DOHH2 (cell line): ENCODE results near the gene ZSWIM6.

Experiments used
- H3F3A ChIP-seq: fragments of 200-600 bp; sonication (generic), shearing (Covaris generic); 2 replicates; pipeline ENCODE4 v1.6.0; 2016; ENCODE audit warnings: antibody characterized with exemption, mild to moderate bottlenecking; ENCODE audit not compliant: control insufficient read depth, insufficient read depth
- H3K27ac ChIP-seq: fragments of 200-600 bp; sonication (generic); 2 replicates; pipeline ENCODE4 v1.5.1; 2014; ENCODE audit warnings: low read depth, mild to moderate bottlenecking, low read length, moderate library complexity
- H3K27me3 ChIP-seq: fragments of 200-600 bp; sonication (generic); 2 replicates; pipeline ENCODE4 v1.6.1; 2014; ENCODE audit warnings: mild to moderate bottlenecking, low read length, mixed read lengths; ENCODE audit not compliant: control insufficient read depth
- H3K36me3 ChIP-seq: fragments of 200-600 bp; sonication (generic); 2 replicates; pipeline ENCODE4 v1.6.1; 2014; ENCODE audit warnings: mild to moderate bottlenecking, low read length, moderate library complexity, mixed read lengths; ENCODE audit not compliant: control insufficient read depth
- H3K4me1 ChIP-seq: fragments of 200-600 bp; sonication (generic); 2 replicates; pipeline ENCODE4 v1.6.1; 2014; ENCODE audit warnings: mild to moderate bottlenecking, low read length, mixed read lengths; ENCODE audit not compliant: control insufficient read depth
- H3K4me2 ChIP-seq: fragments of 200-600 bp; sonication (generic); 2 replicates; pipeline ENCODE4 v1.6.0; 2014; ENCODE audit warnings: mild to moderate bottlenecking, low read length, moderate library complexity
- H3K4me3 ChIP-seq: fragments of 200-600 bp; sonication (generic); 2 replicates; pipeline ENCODE4 v1.5.1; 2014; ENCODE audit warnings: mild to moderate bottlenecking, low read length, mixed read lengths
- H3K79me2 ChIP-seq: fragments of 200-600 bp; sonication (generic); 2 replicates; pipeline ENCODE4 v1.6.1; 2014; ENCODE audit warnings: mild to moderate bottlenecking, low read length, mixed read lengths; ENCODE audit not compliant: control insufficient read depth
- H3K9me2 ChIP-seq: fragments of 200-600 bp; sonication (generic); replicated peaks from 2 replicates; pipeline ENCODE4 v1.6.1; 2014; ENCODE audit warnings: mild to moderate bottlenecking, low read length, mixed read lengths; ENCODE audit not compliant: control insufficient read depth
- H3K9me3 ChIP-seq: fragments of 200-600 bp; sonication (generic); 2 replicates; pipeline ENCODE4 v1.6.1; 2014; ENCODE audit warnings: antibody characterized with exemption, low read length, mixed read lengths; ENCODE audit not compliant: control insufficient read depth, insufficient read depth
- H4K20me1 ChIP-seq: fragments of 200-600 bp; sonication (generic); 2 replicates; pipeline ENCODE4 v1.6.0; 2014; ENCODE audit warnings: low read depth, mild to moderate bottlenecking, antibody characterized with exemption, low read length, moderate library complexity; ENCODE audit not compliant: control insufficient read depth, insufficient read depth
- EZH2phosphoT487 ChIP-seq: fragments of 200-600 bp; sonication (generic); IDR thresholded peaks from 2 replicates; pipeline ENCODE4 v1.6.1; 2017; ENCODE audit warnings: borderline replicate concordance, mild to moderate bottlenecking, antibody characterized with exemption, low read length, moderate library complexity, mixed read lengths
- TF ChIP-seq, protein P1 (sequence below): fragments of 200-600 bp; sonication (generic); IDR thresholded peaks from one replicate; pipeline ENCODE4 v1.5.1; 2014; ENCODE audit warnings: antibody characterized with exemption, mild to moderate bottlenecking, low read depth, low read length; ENCODE audit not compliant: poor library complexity, severe bottlenecking

ZSWIM6 gene

GRCh38 chr5:61559146-61559545 is 227.1 kb downstream of the ZSWIM6 start:
- H3F3A ChIP-seq: no peaks in the 10 kb centered on the region
- TF ChIP-seq EZH2phosphoT487: no peak
- TF ChIP-seq, protein P1, sequence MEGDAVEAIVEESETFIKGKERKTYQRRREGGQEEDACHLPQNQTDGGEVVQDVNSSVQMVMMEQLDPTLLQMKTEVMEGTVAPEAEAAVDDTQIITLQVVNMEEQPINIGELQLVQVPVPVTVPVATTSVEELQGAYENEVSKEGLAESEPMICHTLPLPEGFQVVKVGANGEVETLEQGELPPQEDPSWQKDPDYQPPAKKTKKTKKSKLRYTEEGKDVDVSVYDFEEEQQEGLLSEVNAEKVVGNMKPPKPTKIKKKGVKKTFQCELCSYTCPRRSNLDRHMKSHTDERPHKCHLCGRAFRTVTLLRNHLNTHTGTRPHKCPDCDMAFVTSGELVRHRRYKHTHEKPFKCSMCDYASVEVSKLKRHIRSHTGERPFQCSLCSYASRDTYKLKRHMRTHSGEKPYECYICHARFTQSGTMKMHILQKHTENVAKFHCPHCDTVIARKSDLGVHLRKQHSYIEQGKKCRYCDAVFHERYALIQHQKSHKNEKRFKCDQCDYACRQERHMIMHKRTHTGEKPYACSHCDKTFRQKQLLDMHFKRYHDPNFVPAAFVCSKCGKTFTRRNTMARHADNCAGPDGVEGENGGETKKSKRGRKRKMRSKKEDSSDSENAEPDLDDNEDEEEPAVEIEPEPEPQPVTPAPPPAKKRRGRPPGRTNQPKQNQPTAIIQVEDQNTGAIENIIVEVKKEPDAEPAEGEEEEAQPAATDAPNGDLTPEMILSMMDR: no peak

DNA sequence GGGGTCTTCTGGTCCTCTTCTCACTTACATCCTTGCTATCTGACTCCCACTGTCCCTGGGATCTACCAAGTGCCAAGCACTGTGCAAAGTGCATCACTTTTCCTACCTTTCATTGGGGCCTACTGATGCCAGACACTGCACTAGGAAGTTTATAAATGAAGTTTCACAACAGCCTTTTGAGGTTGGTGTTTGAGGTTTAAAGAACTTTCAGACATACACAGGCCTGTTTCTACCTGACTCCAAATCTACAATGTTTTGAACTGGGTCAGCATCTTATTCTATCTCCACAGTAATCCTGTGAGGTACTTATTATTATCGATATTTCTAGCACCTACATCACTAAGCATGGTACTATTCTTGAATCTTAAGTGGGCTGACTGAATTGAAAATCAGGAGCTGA is 227.7 kb downstream of the ZSWIM6 start:
- Histone ChIP-seq H3F3A (no peaks in the 10 kb centered on the region), H3K4me1 (no peaks in the 10 kb centered on the region), H4K20me1 (no peaks in the 10 kb centered on the region), H3K9me2 (no peaks in the 10 kb centered on the region), H3K9me3 (no peaks in the 10 kb centered on the region), H3K27me3 (no peaks in the 10 kb centered on the region), H3K4me2 (no peak overlapping the region), H3K36me3 (no peaks in the 10 kb centered on the region), H3K79me2 (no peaks in the 10 kb centered on the region), H3K4me3 (no peak overlapping the region), H3K27ac (no peak overlapping the region)
- TF ChIP-seq EZH2phosphoT487: no peak
- TF ChIP-seq, protein P1: no peak

More at GRCh38 chr5:61559146-61559545, 227.1 kb downstream of the ZSWIM6 start:
- Histone ChIP-seq H3K4me3 (no peak overlapping the region), H3K4me1 (no peaks in the 10 kb centered on the region), H4K20me1 (no peaks in the 10 kb centered on the region), H3K27me3 (no peaks in the 10 kb centered on the region), H3K9me3 (no peaks in the 10 kb centered on the region), H3K27ac (no peak overlapping the region), H3K79me2 (no peaks in the 10 kb centered on the region), H3K4me2 (no peak overlapping the region), H3K36me3 (no peaks in the 10 kb centered on the region), H3K9me2 (no peaks in the 10 kb centered on the region)

DNA sequence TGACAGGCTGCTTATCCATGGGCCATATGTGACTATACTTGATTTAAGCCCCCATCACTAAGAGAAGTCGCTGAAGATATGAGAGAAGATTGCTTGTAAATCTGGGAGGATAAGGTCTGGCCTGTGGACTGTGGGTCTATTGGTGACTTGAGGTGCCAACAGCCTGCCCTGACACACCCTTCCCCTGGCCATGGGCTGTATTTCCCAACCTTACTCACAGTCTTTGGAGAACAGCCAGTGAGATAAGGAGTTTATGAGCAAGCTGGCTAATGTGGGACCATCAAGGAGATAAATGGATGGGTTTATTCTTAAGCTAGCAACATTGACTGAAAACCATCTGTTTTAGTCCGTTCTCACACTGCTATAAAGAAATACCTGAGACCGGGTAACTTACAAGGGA is 231.3 kb downstream of the ZSWIM6 start:
- Histone ChIP-seq H3F3A (no peaks in the 10 kb centered on the region), H3K9me2 (no peaks in the 10 kb centered on the region), H3K27ac (no peak overlapping the region), H3K36me3 (no peaks in the 10 kb centered on the region), H3K9me3 (no peaks in the 10 kb centered on the region), H4K20me1 (no peaks in the 10 kb centered on the region), H3K4me1 (no peaks in the 10 kb centered on the region), H3K4me3 (no peak overlapping the region), H3K27me3 (no peaks in the 10 kb centered on the region), H3K79me2 (no peaks in the 10 kb centered on the region), H3K4me2 (no peak overlapping the region)
- TF ChIP-seq EZH2phosphoT487: no peak
- TF ChIP-seq, protein P1: no peak

DNA sequence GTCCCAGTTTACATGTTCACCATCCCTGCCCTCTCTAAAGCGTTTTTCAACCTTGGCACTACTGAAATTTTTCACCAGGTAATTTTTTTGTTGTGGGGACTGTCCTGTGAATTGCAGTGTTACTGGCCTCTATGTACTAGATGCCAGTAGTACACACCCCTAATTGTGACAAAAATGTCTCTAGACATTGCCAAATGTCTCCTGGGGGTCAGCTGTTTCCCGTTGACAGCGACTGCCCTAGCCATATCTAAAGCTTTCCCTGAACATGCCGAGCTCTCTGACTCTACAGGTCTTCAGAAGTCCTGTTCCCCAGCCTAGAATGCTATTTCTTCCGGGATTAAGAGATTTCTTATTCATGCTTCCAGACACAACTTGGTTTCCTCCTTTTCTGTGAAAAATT is 235.3 kb downstream of the ZSWIM6 start:
- Histone ChIP-seq H3K4me1 (no peaks in the 10 kb centered on the region), H3K27me3 (no peaks in the 10 kb centered on the region), H3K79me2 (no peaks in the 10 kb centered on the region), H3F3A (no peaks in the 10 kb centered on the region), H3K9me2 (no peaks in the 10 kb centered on the region), H3K4me3 (no peak overlapping the region), H3K4me2 (no peak overlapping the region), H3K36me3 (no peaks in the 10 kb centered on the region), H3K9me3 (no peaks in the 10 kb centered on the region), H3K27ac (no peak overlapping the region), H4K20me1 (no peaks in the 10 kb centered on the region)
- TF ChIP-seq, protein P1: no peak
- no peak for TF ChIP-seq EZH2phosphoT487
